Right lobe of liver (tissue), 4 donors: ENCODE measurements around the gene SLC33A1.

Experiments
- POLR2A ChIP-seq: fragments of 450-650 bp; IDR thresholded peaks from one replicate; pipeline ENCODE4 v1.6.1; 2017; ENCODE audit warnings: antibody characterized with exemption, mild to moderate bottlenecking
- TF ChIP-seq, protein P1 (sequence below), 4 donors: fragments of 200-600 bp in 3 of 4; fragments of 450-650 bp in 1 of 4; IDR thresholded peaks; one replicate each; pipeline versions ENCODE4 v1.5.1 to v1.8.0; 2016 to 2022; ENCODE audit warnings: antibody characterized with exemption in 4 of 4, mild to moderate bottlenecking in 2 of 4
- donor health status: DM: no; HTN: no; CAD: no.
- donor health status: DM: no; HTN: no; CAD: no.
- donor health status: DM: no; HTN: yes; CAD: no.

DNA sequence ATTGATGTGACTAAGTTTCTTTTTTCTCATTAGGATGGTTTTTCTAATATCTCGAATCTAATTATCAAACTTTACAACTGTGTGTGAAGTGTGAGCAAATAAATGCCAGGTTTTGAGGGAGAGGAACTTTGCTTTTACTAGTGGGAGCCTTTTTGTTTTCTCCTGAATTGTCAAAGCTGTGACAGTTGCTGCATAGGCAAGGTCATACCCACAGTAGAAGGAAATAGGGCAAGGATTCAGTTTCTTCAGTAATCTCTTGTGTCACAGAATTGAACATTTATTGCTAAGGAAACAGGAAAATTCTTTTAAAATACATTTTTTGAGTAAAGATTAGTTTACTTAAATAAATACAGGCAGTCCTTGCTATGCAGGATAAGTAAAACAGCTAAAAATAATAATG lies 35.7 kb upstream of the SLC33A1 start:
- TF ChIP-seq POLR2A = no peak
- TF ChIP-seq, protein P1, sequence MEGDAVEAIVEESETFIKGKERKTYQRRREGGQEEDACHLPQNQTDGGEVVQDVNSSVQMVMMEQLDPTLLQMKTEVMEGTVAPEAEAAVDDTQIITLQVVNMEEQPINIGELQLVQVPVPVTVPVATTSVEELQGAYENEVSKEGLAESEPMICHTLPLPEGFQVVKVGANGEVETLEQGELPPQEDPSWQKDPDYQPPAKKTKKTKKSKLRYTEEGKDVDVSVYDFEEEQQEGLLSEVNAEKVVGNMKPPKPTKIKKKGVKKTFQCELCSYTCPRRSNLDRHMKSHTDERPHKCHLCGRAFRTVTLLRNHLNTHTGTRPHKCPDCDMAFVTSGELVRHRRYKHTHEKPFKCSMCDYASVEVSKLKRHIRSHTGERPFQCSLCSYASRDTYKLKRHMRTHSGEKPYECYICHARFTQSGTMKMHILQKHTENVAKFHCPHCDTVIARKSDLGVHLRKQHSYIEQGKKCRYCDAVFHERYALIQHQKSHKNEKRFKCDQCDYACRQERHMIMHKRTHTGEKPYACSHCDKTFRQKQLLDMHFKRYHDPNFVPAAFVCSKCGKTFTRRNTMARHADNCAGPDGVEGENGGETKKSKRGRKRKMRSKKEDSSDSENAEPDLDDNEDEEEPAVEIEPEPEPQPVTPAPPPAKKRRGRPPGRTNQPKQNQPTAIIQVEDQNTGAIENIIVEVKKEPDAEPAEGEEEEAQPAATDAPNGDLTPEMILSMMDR (IDR thresholded peaks at IDR 0.05) = no peak
